Endodermal cell (in vitro differentiated cells): ENCODE data around the gene ST8SIA5. TPM values are rescaled to one million over a fixed set of nuclear protein-coding genes. Genes with fewer than 3 reads are reported as not detected.

ENCODE experiments used
- DNase-seq: peaks from one replicate; pipeline ENCODE4 v3.0.0-alpha.2; 2017
- H3K27ac ChIP-seq: 2 replicates; pipeline ENCODE4 v1.5.1; 2013; ENCODE audit warnings: mild to moderate bottlenecking, low read depth, low read length, moderate library complexity
- H3K27me3 ChIP-seq: 2 replicates; pipeline ENCODE4 v1.6.1; 2013; ENCODE audit warnings: mild to moderate bottlenecking, low read length, moderate library complexity; ENCODE audit not compliant: insufficient read depth, control insufficient read depth, poor library complexity, severe bottlenecking
- H3K36me3 ChIP-seq: 2 replicates; pipeline ENCODE4 v1.7.0; 2013; ENCODE audit warnings: mild to moderate bottlenecking, low read length, moderate library complexity; ENCODE audit not compliant: control insufficient read depth, insufficient read depth
- H3K4me1 ChIP-seq: one replicate; pipeline ENCODE4 v1.7.0; 2013; ENCODE audit warnings: low read length; ENCODE audit not compliant: control insufficient read depth, insufficient read depth
- H3K4me3 ChIP-seq: 2 replicates; pipeline ENCODE4 v1.5.1; 2013; ENCODE audit warnings: mild to moderate bottlenecking, low read length, moderate library complexity
- H3K9ac ChIP-seq: 2 replicates; pipeline ENCODE4 v1.6.1; 2013; ENCODE audit warnings: mild to moderate bottlenecking, low read length, moderate library complexity; ENCODE audit not compliant: poor library complexity, severe bottlenecking; ENCODE audit errors: extremely low read depth
- H3K9me3 ChIP-seq: 2 replicates; pipeline ENCODE4 v1.6.1; 2013; ENCODE audit warnings: mild to moderate bottlenecking, low read length, moderate library complexity; ENCODE audit not compliant: control insufficient read depth
- H3K27ac Mint-ChIP-seq: 2 replicates; pipeline ENCODE4 v1.8.0; 2020; ENCODE audit warnings: mixed read lengths
- H3K27me3 Mint-ChIP-seq: 2 replicates; pipeline ENCODE4 v1.8.0; 2021; ENCODE audit warnings: mild to moderate bottlenecking, mixed read lengths; ENCODE audit not compliant: insufficient read depth
- H3K36me3 Mint-ChIP-seq: 2 replicates; pipeline ENCODE4 v1.8.0; 2020; ENCODE audit warnings: low read depth, mixed read lengths
- H3K4me1 Mint-ChIP-seq: 2 replicates; pipeline ENCODE4 v1.8.0; 2020; ENCODE audit warnings: mixed read lengths
- H3K4me3 Mint-ChIP-seq: 2 replicates; pipeline ENCODE4 v1.8.0; 2020; ENCODE audit warnings: mild to moderate bottlenecking, moderate library complexity, mixed read lengths
- H3K9me3 Mint-ChIP-seq: 2 replicates; pipeline ENCODE4 v1.8.0; 2020; ENCODE audit warnings: mild to moderate bottlenecking, mixed read lengths
- WGBS, 2 experiments: methylation state at CpG; one replicate each; pipeline versions ENCODE4 v1.1.5 to v1.1.7; 2013; ENCODE audit warnings: missing lambda C conversion rate in 2 of 2, mixed read lengths in 1 of 2; ENCODE audit not compliant: insufficient coverage in 1 of 2, insufficient read length in 1 of 2; 5-methylcytosine and 5-hydroxymethylcytosine counted together
- total RNA-seq, 2 donors: library from RNA; stranded (reverse); fragmentation: NEBNext Ultra II Directional in 1 of 2; extraction: Animal tissue kit (Norgen Biotek cat#: 25700) in 1 of 2; gene quantifications; 2 replicates in 1 of 2; 3 replicates in 1 of 2; pipeline ENCODE4 v1.2.1, GENCODE V29; 2021
- TF ChIP-seq, protein P1 (sequence below): fragments of 200-600 bp; sonication (generic); conservative IDR thresholded peaks from 2 replicates; pipeline ENCODE4 v1.5.0; 2021; ENCODE audit warnings: antibody characterized with exemption, mild to moderate bottlenecking

Gene ST8SIA5
- total RNA-seq, 2 donors from 2014 or later, result 0.24 to 0.73 TPM

DNA sequence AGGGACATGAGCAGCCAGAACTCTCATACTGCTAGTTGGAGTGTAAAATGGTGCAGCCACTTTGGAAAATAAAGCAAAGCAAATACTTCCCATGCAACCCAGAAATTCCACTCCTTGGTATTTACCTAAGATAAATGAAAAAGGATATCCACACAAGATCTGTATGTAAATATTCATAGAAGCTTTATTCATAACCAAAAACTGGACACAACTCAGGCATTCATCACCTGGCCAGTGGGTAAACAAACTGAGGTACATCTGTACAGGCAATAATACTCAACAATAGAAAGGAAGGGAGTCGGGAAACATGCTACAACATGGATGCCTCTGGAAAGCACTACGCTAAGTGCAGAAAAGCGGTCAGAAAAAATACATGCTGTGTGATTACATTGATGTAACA is 97.4 kb downstream of the ST8SIA5 start:
- peaks cover 9% of the 10 kb centered on the region for H3K4me1 Mint-ChIP-seq
- H3K27me3 Mint-ChIP-seq, result peaks cover 15% of the 10 kb centered on the region
- WGBS, 2 experiments, result 94 to 100% methylated on average over 1 to 3 of the region's 3 CpGs

DNA sequence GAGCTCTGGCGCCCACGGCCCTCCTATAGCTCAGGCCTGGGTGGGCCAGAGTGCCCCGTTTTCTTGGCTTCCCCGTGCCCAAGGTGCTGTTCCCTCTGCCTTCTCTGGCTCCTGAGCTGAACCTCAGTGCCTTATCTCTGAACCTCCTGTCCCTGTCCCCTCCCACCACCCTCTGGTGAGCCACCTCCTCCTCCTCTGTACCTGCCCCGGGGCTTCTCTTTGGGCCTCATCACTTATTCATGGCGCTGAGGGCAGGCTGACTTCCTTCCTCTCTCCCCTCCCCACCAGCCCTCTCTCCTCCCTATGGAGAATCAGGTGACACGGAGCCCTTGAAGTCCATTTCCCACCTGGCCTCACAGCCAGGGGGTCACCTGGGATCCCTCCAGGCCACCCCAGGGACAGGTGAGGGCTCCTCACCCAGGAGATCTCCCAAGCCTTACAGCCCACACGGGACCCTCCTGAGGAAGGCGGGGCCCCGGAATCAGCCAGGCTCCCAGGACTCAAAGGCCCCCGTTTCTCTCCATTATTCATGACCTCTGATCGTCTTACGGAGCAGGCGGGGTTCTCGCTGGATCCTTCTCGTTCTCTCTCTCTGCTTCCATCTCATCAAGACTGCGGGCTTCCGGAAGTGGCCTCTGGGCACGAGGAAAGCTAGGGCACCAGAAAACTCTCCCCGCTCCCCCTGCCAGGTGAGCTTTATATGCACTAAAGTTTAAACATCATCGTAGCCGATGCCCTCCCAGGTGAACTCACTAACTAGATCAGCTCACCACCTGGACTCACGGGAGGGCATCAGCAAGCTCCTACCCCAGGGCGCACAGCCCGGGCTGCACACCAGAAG is 99.5 kb downstream of the ST8SIA5 start, which contains the start of gene LOXHD1:
TSS of gene LOXHD1 (minus strand) at position 106 of the 841 bp plus-strand sequence. CDS start 187 bp downstream, outside the sequence.
- WGBS, 2 experiments, result 88 to 93% methylated on average over 22 to 25 of the region's 25 CpGs
- peak; percentile 83 for DNase-seq

More for the DNA sequence above, 97.4 kb downstream of the ST8SIA5 start:
- H3K4me3 Mint-ChIP-seq, result no peak overlapping the region
- H3K27ac ChIP-seq, result no peak overlapping the region
- H3K36me3 ChIP-seq, result no peaks in the 10 kb centered on the region
- no peaks in the 10 kb centered on the region for H3K27me3 ChIP-seq
- H3K9ac ChIP-seq, result no peak overlapping the region
- TF ChIP-seq, protein P1, sequence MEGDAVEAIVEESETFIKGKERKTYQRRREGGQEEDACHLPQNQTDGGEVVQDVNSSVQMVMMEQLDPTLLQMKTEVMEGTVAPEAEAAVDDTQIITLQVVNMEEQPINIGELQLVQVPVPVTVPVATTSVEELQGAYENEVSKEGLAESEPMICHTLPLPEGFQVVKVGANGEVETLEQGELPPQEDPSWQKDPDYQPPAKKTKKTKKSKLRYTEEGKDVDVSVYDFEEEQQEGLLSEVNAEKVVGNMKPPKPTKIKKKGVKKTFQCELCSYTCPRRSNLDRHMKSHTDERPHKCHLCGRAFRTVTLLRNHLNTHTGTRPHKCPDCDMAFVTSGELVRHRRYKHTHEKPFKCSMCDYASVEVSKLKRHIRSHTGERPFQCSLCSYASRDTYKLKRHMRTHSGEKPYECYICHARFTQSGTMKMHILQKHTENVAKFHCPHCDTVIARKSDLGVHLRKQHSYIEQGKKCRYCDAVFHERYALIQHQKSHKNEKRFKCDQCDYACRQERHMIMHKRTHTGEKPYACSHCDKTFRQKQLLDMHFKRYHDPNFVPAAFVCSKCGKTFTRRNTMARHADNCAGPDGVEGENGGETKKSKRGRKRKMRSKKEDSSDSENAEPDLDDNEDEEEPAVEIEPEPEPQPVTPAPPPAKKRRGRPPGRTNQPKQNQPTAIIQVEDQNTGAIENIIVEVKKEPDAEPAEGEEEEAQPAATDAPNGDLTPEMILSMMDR, result no peak
- H3K9me3 Mint-ChIP-seq, result peaks cover 9% of the 10 kb centered on the region
- H3K4me3 ChIP-seq, result no peak overlapping the region
- no peak for DNase-seq
- no peaks in the 10 kb centered on the region for H3K36me3 Mint-ChIP-seq
- H3K4me1 ChIP-seq, result no peaks in the 10 kb centered on the region
- H3K9me3 ChIP-seq, result no peaks in the 10 kb centered on the region
- no peak overlapping the region for H3K27ac Mint-ChIP-seq

DNA sequence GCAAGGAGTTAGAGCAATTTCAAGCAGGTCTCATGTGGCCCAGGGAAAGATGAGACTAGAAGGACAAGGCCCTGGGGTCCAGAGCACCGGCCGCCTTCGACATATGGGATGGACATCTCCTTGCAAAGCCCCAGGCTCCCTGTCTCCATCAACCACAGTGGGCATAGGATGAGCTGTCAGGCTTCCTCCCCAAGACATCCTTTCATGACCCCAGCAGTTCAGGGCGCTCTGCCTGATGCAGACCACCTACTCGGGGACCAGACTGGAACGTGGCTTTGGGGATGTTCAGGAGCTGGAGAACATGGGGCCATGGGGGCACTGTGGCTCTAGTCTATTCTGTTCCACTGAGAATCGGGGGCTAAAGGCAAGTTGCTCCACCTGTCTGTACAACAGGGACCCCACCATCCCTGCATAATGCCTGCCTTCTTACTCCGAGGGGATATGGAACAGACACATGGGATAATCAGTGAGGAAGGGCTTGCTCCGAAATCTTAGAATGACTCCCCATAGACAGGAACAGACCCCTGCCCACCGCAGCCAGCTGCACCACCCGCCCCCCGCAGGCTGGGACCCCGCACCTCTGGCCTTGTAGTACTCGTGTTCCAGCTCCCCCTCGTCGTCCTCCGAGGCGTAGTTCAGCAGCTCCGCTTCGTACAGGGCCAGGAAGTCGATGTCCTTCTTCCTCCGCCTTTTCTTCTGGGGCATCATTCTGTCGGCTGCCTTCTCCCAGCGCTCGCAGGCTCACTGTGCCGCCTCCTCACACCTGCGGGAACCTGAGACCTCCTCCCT is 100.3 kb downstream of the ST8SIA5 start:
- no peaks in the 10 kb centered on the region for H3K4me1 ChIP-seq
- peaks cover 15% of the 10 kb centered on the region for H3K27me3 Mint-ChIP-seq
- no peaks in the 10 kb centered on the region for H3K36me3 ChIP-seq
- TF ChIP-seq, protein P1, result no peak
- H3K4me3 Mint-ChIP-seq, result peak overlapping the region; percentile 48
- peaks cover 9% of the 10 kb centered on the region for H3K4me1 Mint-ChIP-seq
- DNase-seq, result no peak
- 90 to 91% methylated on average over 18 to 27 of the region's 27 CpGs for WGBS, 2 experiments
- no peaks in the 10 kb centered on the region for H3K9me3 Mint-ChIP-seq
- no peak overlapping the region for H3K27ac Mint-ChIP-seq
- H3K9me3 ChIP-seq, result no peaks in the 10 kb centered on the region
- H3K36me3 Mint-ChIP-seq, result no peaks in the 10 kb centered on the region
- H3K27ac ChIP-seq, result no peak overlapping the region
- no peaks in the 10 kb centered on the region for H3K27me3 ChIP-seq
- H3K9ac ChIP-seq, result no peak overlapping the region
- H3K4me3 ChIP-seq, result no peak overlapping the region

More for the DNA sequence above, 99.5 kb downstream of the ST8SIA5 start, which contains the start of gene LOXHD1:
- H3K4me3 Mint-ChIP-seq, result peak within 1 kb of the TSS; percentile 48
- no peaks in the 10 kb centered on the region for H3K27me3 ChIP-seq
- H3K36me3 Mint-ChIP-seq, result no peaks in the 10 kb centered on the region
- H3K27me3 Mint-ChIP-seq, result peaks cover 15% of the 10 kb centered on the region
- H3K36me3 ChIP-seq, result no peaks in the 10 kb centered on the region
- no peak within 1 kb of the TSS for H3K9ac ChIP-seq
- no peaks in the 10 kb centered on the region for H3K9me3 ChIP-seq
- no peaks in the 10 kb centered on the region for H3K4me1 ChIP-seq
- H3K27ac ChIP-seq, result no peak within 1 kb of the TSS
- H3K9me3 Mint-ChIP-seq, result no peaks in the 10 kb centered on the region
- peak within 1 kb of the TSS; percentile 77 for H3K27ac Mint-ChIP-seq
- H3K4me1 Mint-ChIP-seq, result peaks cover 9% of the 10 kb centered on the region
- no peak within 1 kb of the TSS for H3K4me3 ChIP-seq
- TF ChIP-seq, protein P1, result no peak
